Measurements from ENCODE around the gene DHRSX.
"Not testable (repeated sequence)": the region's sequence is repeated elsewhere in the genome, so short reads cannot be mapped to it uniquely, and the experiment has no call there.

DHRSX gene, protein sequence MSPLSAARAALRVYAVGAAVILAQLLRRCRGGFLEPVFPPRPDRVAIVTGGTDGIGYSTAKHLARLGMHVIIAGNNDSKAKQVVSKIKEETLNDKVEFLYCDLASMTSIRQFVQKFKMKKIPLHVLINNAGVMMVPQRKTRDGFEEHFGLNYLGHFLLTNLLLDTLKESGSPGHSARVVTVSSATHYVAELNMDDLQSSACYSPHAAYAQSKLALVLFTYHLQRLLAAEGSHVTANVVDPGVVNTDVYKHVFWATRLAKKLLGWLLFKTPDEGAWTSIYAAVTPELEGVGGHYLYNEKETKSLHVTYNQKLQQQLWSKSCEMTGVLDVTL

DNA sequence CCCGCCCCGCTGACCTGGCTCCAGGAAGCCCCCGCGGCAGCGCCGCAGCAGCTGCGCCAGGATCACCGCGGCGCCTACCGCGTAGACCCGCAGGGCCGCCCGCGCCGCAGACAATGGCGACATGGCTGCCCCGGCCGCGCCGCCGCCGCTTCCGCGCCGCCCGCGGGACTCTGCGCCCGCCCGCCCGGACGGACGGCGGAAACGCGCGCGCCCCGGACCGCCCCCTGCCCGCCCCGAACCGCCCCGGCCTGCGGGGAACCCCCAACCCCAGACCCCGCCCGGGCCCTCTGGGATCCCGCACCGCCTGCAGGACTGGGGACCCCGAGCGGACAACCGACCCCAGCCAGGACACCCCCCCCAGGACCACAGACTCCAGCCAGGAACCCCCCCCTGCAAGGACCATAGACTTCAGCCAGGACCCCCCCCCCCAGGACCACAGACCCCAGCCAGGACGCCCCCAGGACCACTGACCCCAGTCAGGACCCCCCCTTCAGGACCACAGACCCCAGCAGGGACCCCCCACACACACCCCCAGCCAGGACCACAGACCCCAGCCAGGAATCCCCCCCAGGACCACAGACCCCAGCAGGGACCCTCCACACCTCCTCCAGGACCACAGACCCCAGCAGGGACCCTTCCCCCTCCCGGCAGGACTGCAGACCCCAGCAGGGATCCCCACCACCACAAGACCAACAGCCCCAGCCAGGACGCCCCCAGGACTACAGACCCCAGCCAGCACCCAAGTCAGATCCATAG lies at the start of gene DHRSX, which contains the start of gene ZBED1:
TSS of gene DHRSX (minus strand) at position 174 of the 756 bp plus-strand sequence. CDS start at position 123, 51 bp downstream.
TSS of gene ZBED1 (minus strand) at position 174 of the 756 bp plus-strand sequence. CDS start 10,257 bp downstream, outside the sequence.
- H3K4me3 ChIP-seq (ENCODE audit: low read depth, low read length) = peak within 1 kb of the TSS; percentile 75

DNA sequence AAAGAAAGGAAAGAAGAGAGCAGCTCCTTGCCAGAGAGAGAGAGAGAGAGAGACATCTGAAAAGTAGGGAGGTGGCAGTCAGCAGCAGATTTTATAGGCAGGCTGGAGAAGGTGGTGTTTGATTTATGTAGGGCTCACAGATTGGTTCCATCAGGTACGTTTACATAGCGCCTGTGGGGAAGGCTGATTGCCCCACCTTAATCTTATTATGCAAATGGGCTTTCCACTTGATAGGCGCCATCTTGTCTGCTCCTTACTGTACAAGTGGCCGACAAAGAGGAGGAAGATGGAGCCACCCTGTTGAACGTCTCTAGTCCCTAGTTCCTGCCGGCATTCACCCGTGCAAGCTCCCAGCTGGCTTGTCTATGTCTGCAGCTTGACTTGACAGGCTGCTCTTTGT lies 49.1 kb upstream of the DHRSX start:
- H3K4me3 ChIP-seq (ENCODE audit: low read depth, low read length) = no peak overlapping the region

DNA sequence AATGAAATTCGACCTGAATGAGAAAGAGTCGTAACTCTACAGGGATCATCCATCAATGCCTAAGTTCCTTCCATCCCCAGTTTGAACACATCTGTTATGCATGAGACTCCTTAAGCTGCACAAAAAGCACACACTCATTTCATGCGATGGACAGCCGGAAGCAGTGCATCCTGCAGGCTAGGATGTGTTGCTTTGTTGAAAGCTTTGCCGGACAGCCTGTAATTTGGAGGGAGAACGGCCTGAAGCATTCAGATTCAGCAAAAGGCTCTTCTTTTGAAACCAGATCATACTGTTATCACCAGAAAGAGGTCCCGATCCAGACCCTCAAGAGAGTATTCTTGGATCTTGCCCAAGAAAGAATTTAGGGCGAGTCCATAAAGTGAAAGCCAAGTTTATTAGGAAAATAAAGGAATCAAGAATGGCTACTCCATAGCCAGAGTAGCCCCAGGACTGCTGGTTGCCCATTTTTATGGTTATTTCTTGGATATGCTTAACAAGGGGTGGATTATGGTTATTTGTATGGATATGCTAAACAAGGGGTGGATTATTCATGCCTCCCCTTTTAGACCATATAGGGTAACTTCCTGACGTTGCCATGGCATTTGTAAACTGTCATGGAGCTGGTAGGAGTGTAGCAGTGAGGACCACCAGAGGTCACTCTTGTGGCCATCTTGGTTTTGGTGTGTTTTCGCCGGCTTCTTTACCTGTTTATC lies 48.1 kb upstream of the DHRSX start:
- no peak overlapping the region for H3K4me3 ChIP-seq (ENCODE audit: low read depth, low read length)

GRCh38 chrX:2547736-2548135 lies 47.0 kb upstream of the DHRSX start:
- no peak overlapping the region for H3K4me3 ChIP-seq (ENCODE audit: low read depth, low read length)

DNA sequence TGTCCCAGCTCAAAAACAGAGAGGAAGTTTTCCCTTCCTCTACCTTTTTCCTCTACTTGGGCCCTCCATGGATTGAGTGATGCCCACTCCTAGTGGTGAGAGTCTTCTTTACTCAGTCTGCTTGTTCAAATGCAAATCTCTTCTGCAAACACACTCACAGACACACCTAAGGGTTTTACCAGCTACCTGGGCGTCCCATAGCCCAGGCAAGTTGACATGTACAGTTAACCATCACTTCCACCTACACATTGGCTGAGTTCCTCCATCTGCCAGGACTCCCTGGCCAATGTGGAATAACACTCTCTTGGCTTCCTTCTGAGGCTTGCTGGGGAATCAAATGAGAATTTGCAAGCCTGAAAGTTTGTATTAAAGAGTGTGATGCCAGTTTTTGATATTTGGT lies 45.7 kb upstream of the DHRSX start:
- H3K4me3 ChIP-seq (ENCODE audit: low read depth, low read length) = no peak overlapping the region

- no peak overlapping the region for H3K4me3 ChIP-seq (ENCODE audit: low read depth, low read length)
Measured at GRCh38 chrX:2545144-2545543, 44.4 kb upstream of the DHRSX start.

GRCh38 chrX:2542826-2543521 lies 42.2 kb upstream of the DHRSX start:
- no peak overlapping the region for H3K4me3 ChIP-seq (ENCODE audit: low read depth, low read length)

DNA sequence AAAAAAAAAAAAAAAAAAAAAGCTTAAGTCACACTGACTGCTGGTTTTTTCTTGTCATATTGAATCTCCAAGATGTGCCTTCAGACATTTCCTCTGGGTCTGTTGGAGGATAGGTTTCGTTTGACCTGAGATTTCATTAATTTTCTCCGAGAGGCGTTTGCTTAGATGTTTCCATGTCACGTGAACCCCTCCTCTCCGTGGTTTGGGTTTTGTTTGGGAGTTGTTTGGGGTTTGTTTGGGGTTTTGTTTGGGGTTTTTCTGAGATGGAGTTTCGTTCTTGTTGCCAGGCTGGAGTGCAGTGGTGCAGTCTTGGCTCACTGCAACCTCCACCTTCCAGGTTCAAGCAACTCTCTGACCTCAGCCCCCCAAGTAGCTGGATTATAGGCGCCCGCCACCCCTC lies 40.8 kb upstream of the DHRSX start:
- H3K4me3 ChIP-seq (ENCODE audit: low read depth, low read length) = no peak overlapping the region

- H3K4me3 ChIP-seq (ENCODE audit: low read depth, low read length) = no peak overlapping the region
Measured at GRCh38 chrX:2540426-2540947, 39.7 kb upstream of the DHRSX start.

DNA sequence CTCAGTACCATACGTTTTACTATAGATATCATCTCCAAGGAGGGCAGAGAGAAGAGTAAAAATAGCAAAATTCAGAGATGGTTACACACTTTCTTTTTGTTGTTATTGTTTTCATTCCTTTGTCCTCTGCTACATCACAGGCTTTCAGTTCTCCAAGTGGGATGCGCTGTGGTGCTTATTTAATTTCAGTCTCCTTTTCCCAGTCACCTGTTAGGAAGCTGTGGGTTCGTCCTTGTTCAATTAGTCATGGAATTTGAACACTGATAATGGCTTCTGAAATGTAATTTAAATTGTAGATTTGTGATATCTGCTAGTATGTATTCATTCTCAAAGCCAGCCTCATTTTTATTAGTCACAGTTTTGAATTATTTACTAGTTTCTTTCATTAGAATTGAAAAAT lies 38.8 kb upstream of the DHRSX start:
- H3K4me3 ChIP-seq (ENCODE audit: low read depth, low read length) = no peak overlapping the region

- H3K4me3 ChIP-seq (ENCODE audit: low read depth, low read length) = no peak overlapping the region
Measured at GRCh38 chrX:2538031-2538757, 37.4 kb upstream of the DHRSX start.

DNA sequence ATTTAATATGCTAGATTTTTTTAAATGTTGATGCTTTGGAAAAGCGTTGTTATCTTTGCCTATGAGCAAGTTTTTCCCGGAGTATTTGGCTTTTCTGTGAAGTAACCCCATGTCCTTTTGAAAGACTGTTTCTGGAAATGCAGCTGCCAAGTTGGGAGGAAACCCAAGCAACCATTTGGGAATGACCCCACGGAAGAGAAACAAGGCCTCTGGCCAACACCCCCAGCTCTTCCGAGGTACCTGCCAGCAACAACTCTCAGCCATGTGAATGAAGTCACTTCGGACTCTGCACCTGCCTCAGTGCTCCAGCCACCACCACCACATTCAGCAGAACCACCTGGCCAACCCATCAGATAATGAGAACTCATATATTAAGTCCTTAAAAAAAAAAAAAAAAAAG lies 36.2 kb upstream of the DHRSX start:
- H3K4me3 ChIP-seq (ENCODE audit: low read depth, low read length) = no peak overlapping the region

GRCh38 chrX:2536141-2536540 lies 35.4 kb upstream of the DHRSX start:
- no peak overlapping the region for H3K4me3 ChIP-seq (ENCODE audit: low read depth, low read length)

GRCh38 chrX:2534261-2535021 lies 33.7 kb upstream of the DHRSX start:
- H3K4me3 ChIP-seq (ENCODE audit: low read depth, low read length) = not testable (repeated sequence)

DNA sequence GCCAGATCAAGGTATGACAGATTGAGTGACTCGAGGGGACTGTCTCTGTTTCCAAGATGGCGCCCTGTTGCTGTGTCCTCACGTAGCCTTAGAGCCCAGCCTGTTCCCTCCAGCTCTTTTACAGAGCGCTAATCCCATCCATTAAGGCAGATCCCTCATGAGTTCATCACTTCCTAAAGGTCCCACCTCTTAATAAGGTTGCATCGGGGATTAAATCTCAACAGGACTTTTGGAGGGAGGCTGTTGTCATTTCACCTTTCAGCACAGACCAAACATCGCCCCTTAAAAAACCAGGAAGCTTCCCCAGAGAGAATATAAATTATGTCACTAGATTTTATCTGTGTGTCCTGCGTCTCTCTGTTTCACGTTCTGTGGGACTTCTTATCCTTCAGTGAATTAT lies 32.6 kb upstream of the DHRSX start:
- no peak overlapping the region for H3K4me3 ChIP-seq (ENCODE audit: low read depth, low read length)

DNA sequence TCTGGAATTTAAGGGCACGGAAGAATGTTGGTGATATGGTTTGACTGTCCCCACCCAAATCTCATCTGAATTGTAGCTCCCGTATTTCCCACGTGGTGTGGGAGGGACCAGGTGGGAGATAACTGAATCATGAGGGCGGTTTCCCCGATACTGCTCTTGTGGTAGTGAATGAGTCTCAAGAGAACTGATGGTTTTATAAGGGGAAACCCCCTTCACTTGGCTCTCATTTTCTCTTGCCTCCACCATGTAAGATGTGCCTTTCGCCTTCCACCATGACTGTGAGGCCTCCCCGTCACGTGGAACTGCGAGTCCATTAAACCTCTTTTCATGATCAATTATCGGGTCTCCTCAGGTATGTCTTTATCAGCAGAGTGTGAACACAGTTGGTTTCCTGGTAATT lies 25.6 kb upstream of the DHRSX start:
- no peak overlapping the region for H3K4me3 ChIP-seq (ENCODE audit: low read depth, low read length)

- H3K4me3 ChIP-seq (ENCODE audit: low read depth, low read length) = no peak overlapping the region
Measured at GRCh38 chrX:2523911-2524310, 23.1 kb upstream of the DHRSX start.

DNA sequence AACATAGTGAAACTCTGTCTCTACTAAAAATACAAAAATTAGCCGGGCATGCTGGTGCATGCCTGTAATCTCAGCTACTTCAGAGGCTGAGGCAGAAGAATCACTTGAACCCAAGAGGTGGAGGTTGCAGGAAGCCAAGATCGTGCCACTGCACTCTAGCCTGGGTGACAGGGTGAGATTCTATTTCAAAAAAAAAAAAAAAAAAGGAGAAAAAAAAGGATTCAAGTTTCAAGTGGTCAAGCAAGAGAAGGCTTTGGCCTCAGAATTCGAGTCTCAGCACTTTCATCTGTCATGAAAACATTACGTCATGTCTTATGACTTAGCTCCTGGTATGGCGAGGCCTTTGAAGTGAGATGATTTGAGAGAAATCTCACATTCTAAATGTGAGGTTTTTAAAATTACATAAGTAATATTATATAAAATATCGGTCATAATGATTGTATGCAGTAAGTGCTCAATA lies 21.2 kb upstream of the DHRSX start:
- H3K4me3 ChIP-seq (ENCODE audit: low read depth, low read length) = no peak overlapping the region
